ENCODE data around the gene KAZN.

The KAZN gene

DNA sequence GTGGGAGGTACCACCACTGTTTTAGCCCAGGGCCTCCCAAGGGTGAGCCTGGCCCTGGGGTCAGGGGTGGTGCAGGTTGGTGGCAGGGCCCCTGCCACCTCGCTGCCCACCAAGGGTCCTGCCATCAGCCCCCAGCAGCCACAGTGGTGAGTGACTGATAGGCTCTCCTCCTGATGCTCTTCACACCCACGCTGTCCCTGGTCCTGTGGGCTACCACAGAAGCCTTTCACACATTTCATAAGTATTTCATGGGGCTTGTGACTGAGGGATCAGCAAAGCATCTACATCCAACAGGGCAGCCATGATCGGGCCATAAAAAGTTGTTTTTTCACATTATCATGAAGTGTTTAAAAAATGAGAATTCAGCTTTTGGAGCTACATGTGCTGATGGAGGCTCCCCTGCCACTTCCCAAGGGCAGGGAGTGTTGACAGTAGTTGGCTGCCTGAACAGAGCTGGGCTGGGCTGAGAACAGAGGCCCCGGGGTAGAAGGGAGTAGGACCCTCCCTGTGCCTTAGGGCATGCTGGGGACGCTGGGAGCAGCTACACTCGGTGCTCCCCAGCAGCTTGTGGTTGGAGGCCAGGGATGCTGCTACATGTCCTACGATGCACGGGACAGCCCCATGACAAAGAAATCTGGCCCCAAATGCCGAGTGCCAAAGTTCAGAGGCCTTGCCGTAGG, 482.0 kb downstream of the KAZN start:
- DNase-seq = no peak

GRCh38 chr1:15081102-15081501, 482.6 kb downstream of the KAZN start:
- no peak for DNase-seq

DNA sequence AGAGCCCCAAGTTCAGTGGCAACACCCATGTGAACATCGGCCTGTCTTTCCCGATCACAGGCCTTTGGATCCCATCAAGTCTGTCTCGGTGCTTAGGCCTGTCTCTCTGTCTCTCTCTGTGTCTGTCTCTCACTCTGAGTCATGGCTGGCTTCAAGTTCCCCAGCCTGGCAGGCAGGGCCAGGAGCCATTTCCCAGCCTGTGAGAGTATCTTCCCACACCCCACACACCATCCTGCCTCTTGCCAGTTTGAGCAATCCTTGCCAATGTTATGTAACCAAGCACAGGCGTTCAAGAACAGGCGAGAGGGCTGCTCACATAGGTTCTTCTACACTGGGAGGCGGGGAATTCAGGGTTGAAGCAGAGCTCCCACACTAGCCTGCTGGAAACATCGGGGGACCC, 485.1 kb downstream of the KAZN start:
- DNase-seq = no peak

DNA sequence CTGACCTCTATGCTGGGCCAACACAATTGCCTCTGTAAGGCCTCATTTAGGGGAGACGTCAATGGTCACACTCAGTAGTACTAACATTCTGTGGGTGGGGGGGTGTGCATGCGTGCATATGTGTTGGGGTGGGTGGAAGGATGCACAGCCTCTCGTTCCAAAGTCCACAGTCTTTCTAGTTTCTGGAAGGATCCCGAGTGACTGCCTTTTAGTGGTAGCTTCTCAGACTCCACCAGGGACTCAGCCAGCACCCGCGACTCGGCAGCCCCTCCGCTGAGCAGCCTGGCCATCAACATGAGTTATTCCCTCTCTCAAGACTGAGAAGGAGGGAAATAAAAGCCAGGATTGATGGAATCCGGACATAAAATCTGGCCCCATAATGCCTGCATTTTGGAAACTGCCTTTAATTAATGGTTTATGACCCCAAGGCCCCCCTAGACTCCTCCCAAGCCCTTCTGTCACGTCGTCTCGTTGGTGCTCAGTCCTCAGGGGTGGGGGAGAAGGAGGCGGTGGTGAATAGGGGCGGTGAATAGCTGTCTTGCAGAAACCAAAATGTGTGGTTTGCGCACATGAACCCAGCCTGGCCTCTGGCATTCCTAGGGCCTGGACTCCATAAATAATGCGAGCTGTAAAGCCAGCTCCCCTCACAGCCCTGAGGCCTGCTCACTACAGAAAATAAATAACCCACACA, 489.9 kb downstream of the KAZN start:
- no peak for DNase-seq

- DNase-seq = no peak
Measured at GRCh38 chr1:15089258-15089992, 490.9 kb downstream of the KAZN start.

GRCh38 chr1:15090373-15090772, 491.9 kb downstream of the KAZN start:
- no peak for DNase-seq

- no peak for DNase-seq
Measured at GRCh38 chr1:15094056-15094455, 495.6 kb downstream of the KAZN start.

- no peak for DNase-seq
Measured at GRCh38 chr1:15094719-15095495, 496.4 kb downstream of the KAZN start.

DNA sequence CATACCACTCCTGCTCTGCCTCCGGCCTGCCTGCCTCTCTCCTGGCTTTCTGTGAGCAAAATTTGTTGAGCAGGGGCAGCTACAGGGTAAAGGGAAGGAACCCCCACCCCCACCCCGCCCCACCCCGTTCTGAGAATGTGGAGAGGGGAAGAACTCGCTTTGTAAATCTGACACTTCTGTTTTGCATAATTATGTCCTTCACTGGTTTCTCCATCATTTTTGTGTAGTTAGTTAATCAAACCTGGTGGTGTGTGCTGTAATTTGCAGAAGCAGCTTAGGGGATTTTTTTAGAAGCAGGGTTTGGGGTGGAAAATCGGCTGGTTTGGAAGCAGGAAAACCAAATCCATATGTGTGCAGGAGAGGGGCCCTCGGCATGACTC, 497.0 kb downstream of the KAZN start:
- DNase-seq = no peak

GRCh38 chr1:15096293-15096692, 497.8 kb downstream of the KAZN start:
- DNase-seq = no peak

GRCh38 chr1:15098176-15099125, 500.0 kb downstream of the KAZN start:
- DNase-seq = no peak

- DNase-seq = no peak
Measured at GRCh38 chr1:15099441-15100120, 501.1 kb downstream of the KAZN start.

DNA sequence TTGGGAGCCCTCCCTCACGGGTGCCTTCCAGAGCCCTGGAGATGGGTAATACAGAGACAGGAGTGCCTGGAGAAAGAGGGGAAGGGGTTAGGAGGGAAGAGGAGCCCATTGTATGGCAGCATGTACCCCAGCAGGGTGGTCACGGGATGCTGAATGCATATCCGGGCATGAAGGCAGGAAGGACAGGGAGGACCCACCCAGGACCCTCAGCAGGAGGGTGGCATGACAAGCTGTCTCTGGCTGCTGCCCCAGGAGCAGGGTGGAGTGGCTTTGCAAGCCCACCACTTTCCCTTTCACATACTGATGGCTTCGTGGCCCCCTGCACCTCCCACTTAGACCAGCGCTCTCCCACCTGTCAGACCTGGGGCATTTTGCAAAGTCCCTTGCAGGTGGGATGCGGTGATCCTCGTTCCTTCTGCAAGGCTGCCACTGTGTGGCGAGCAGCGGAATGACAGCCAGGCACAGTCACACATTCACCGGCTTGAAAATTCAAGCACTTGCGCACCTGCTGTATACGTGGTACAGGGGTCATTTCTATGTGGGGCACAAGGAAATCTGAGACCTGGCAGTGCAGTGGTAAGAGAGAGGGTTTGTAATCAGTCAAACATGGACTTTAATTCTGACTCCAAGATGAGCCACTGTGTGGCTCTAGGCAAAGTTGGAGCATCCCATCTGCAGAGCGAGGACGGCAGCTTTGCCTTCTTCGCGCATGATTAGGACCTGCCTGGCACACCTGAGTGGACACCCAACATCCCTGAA, 501.8 kb downstream of the KAZN start:
- no peak for DNase-seq

GRCh38 chr1:15100880-15101760, 502.6 kb downstream of the KAZN start:
- DNase-seq = no peak

GRCh38 chr1:15101801-15102200, 503.3 kb downstream of the KAZN start:
- DNase-seq = no peak

- DNase-seq = no peak
Measured at GRCh38 chr1:15102646-15103045, 504.2 kb downstream of the KAZN start.

- no peak for DNase-seq
Measured at GRCh38 chr1:15103211-15103610, 504.7 kb downstream of the KAZN start.

- DNase-seq = no peak
Measured at GRCh38 chr1:15103906-15104305, 505.4 kb downstream of the KAZN start.

GRCh38 chr1:15104768-15105167, 506.3 kb downstream of the KAZN start:
- DNase-seq = no peak

DNA sequence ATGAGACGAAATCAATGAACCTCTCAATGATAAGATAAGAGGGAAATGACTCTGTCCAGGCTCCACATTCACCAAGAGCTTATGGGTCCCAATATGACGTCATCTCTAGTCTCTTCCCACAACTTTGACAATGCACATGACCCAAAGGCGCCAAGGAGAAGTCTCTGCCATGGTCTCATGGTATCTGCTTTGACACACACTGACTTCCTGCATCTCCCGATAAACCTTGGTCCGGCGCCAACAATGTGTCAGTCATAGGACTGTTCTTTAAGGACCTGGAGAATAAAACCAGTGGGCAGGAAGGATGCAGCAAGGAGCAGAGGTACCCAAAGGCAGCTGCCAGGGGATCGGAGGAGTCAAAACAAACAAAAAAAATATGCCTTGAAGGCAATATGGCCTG, 508.1 kb downstream of the KAZN start:
- DNase-seq = no peak
